Measurements from ENCODE around the gene TNRC18.

DNA sequence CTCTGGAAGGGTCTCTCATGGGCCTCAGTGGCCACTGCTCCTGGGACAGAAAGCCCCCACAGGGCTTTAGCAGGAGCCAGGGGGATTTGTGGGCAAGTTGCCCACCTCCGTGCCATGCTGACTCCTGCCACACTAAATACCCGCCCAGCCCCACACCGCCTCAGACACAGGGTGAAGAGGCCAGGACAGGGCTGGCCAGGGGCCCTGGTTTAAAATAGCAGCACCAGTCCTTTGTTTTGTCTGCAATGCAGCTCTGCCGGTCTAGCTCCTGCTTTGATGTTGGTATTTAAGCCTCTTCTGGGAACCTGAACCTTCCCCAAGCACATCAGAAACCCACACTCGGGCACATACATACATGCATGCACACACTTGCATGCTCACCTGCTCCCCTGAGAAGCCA, 14.4 kb upstream of the TNRC18 start:
- TF ChIP-seq, protein P1, sequence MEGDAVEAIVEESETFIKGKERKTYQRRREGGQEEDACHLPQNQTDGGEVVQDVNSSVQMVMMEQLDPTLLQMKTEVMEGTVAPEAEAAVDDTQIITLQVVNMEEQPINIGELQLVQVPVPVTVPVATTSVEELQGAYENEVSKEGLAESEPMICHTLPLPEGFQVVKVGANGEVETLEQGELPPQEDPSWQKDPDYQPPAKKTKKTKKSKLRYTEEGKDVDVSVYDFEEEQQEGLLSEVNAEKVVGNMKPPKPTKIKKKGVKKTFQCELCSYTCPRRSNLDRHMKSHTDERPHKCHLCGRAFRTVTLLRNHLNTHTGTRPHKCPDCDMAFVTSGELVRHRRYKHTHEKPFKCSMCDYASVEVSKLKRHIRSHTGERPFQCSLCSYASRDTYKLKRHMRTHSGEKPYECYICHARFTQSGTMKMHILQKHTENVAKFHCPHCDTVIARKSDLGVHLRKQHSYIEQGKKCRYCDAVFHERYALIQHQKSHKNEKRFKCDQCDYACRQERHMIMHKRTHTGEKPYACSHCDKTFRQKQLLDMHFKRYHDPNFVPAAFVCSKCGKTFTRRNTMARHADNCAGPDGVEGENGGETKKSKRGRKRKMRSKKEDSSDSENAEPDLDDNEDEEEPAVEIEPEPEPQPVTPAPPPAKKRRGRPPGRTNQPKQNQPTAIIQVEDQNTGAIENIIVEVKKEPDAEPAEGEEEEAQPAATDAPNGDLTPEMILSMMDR (IDR thresholded peaks at IDR 0.05), result no peak
- TF ChIP-seq POLR2A (IDR thresholded peaks at IDR 0.05), result no peak
